ENCODE results near the gene NOS3. TPM values are rescaled to one million over a fixed set of nuclear protein-coding genes. Genes with fewer than 3 reads are reported as not detected.
A peak's percentile ranks its signal among the peaks of the same experiment; 100 is the strongest.

Gene NOS3
- polyA plus RNA-seq, 3 donors: 0.26 to 0.72 (median 0.39) TPM

- no peak overlapping the region for H3K27ac ChIP-seq (ENCODE audit: low read depth in 1 of 2, low read length in 2 of 2)
- peaks cover 26 to 44% of the 10 kb centered on the region in 2 donors for H3K36me3 Mint-ChIP-seq
- H3K4me3 ChIP-seq (replicated peaks in 1 of 3; ENCODE audit: low read depth in 2 of 3, low read length in 3 of 3): no peak overlapping the region
- peak overlapping the region in 1 of 7 donors; percentile 61 for H3K27ac Mint-ChIP-seq
- no peak overlapping the region for H2AFZ ChIP-seq (ENCODE audit: insufficient read depth, low read depth, low read length, poor library complexity, severe bottlenecking)
- no peaks in the 10 kb centered on the region for H3K27me3 ChIP-seq (ENCODE audit: control insufficient read depth in 2 of 2, insufficient read depth in 2 of 2, low read length in 2 of 2)
- peaks cover 70% of the 10 kb centered on the region for H4K20me1 ChIP-seq (ENCODE audit: insufficient read depth, low read length)
- no peaks in the 10 kb centered on the region for H3K9me3 ChIP-seq (replicated peaks in 1 of 2; ENCODE audit: control insufficient read depth in 1 of 2, insufficient read depth in 1 of 2, low read length in 2 of 2)
- H3K4me1 ChIP-seq (ENCODE audit: control insufficient read depth in 1 of 2, insufficient read depth in 2 of 2, low read length in 2 of 2): peaks cover 30 to 36% of the 10 kb centered on the region in 2 donors
- H3K9ac ChIP-seq (ENCODE audit: insufficient read depth, low read length, poor library complexity, severe bottlenecking): no peak overlapping the region
- 96% methylated on average over 7 of the region's 11 CpGs for WGBS (ENCODE audit: insufficient coverage)
- no peak overlapping the region for H3K4me2 ChIP-seq (replicated peaks; ENCODE audit: extremely low read depth, low read length, poor library complexity, severe bottlenecking)
- peaks cover 0 to 1% (median 0%) of the 10 kb centered on the region in 3 donors for H3K27me3 Mint-ChIP-seq (ENCODE audit: low read depth in 3 of 3)
- no peak for DNase-seq
- H3K4me1 Mint-ChIP-seq: peaks cover 29% of the 10 kb centered on the region
- TF ChIP-seq, protein P1, sequence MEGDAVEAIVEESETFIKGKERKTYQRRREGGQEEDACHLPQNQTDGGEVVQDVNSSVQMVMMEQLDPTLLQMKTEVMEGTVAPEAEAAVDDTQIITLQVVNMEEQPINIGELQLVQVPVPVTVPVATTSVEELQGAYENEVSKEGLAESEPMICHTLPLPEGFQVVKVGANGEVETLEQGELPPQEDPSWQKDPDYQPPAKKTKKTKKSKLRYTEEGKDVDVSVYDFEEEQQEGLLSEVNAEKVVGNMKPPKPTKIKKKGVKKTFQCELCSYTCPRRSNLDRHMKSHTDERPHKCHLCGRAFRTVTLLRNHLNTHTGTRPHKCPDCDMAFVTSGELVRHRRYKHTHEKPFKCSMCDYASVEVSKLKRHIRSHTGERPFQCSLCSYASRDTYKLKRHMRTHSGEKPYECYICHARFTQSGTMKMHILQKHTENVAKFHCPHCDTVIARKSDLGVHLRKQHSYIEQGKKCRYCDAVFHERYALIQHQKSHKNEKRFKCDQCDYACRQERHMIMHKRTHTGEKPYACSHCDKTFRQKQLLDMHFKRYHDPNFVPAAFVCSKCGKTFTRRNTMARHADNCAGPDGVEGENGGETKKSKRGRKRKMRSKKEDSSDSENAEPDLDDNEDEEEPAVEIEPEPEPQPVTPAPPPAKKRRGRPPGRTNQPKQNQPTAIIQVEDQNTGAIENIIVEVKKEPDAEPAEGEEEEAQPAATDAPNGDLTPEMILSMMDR (IDR thresholded peaks at IDR 0.05): no peak
- H3K9me3 Mint-ChIP-seq: no peaks in the 10 kb centered on the region
- H3K79me2 ChIP-seq (ENCODE audit: insufficient read depth, low read length): peaks cover 34% of the 10 kb centered on the region
- intact Hi-C loops (cut with micrococcal nuclease): no loop called here
- H3K36me3 ChIP-seq (replicated peaks in 1 of 2; ENCODE audit: control insufficient read depth in 1 of 2, insufficient read depth in 2 of 2, low read length in 2 of 2): peaks cover 38 to 51% of the 10 kb centered on the region in 2 donors
- no peak overlapping the region for H3K4me3 Mint-ChIP-seq
Measured at GRCh38 chr7:151062111-151062398, 71.2 kb downstream of the NOS3 start.

DNA sequence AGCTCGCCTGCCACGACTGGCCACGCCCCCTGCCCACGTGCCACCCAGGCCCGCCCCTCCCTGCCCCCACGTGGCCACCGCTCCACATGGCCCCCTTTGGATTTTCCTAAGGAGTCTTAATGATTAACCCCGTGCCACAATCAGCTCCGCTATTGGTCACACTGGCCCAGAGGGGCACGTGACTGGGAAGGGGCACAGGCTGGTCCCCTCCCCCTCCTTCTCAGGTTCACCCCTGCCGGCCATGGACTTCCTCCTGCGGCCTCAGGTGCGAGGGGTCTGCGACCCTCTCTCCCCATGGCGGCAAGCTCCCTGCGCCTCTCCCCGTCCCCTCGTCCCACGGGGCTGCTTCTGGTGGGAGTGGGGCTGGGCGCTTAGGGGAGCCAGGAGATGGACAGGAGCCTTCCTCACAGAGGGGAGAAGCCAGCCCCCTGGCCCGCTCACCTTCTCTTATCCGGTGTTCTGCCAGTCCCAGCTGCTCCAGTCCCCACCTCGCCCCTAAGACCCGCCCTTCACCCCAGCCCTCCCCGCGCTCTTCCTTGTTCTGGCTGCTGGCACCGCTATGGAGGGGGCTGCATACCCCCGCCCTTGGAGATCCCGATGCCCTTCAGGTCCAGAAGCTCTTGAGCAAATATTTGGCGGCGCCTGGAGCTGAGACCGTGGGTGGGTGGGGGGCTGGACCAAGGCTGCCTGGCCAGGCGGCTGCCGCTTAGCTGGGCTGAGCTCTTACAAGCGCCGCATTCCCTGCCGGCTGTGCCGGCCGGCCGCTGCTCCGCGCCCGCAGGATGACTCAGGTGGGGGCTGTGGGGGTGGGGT lies 71.8 kb downstream of the NOS3 start:
- peaks cover 75% of the 10 kb centered on the region for H4K20me1 ChIP-seq (ENCODE audit: insufficient read depth, low read length)
- H2AFZ ChIP-seq (ENCODE audit: insufficient read depth, low read depth, low read length, poor library complexity, severe bottlenecking): no peak overlapping the region
- no peaks in the 10 kb centered on the region for H3K27me3 ChIP-seq (ENCODE audit: control insufficient read depth in 2 of 2, insufficient read depth in 2 of 2, low read length in 2 of 2)
- H3K9me3 Mint-ChIP-seq: no peaks in the 10 kb centered on the region
- H3K4me3 Mint-ChIP-seq: no peak overlapping the region
- peaks cover 43 to 57% of the 10 kb centered on the region in 2 donors for H3K36me3 ChIP-seq (replicated peaks in 1 of 2; ENCODE audit: control insufficient read depth in 1 of 2, insufficient read depth in 2 of 2, low read length in 2 of 2)
- no peak overlapping the region for H3K27ac Mint-ChIP-seq
- H3K4me3 ChIP-seq (replicated peaks in 1 of 3; ENCODE audit: low read depth in 2 of 3, low read length in 3 of 3): no peak overlapping the region
- peaks cover 25% of the 10 kb centered on the region for H3K4me1 Mint-ChIP-seq
- H3K36me3 Mint-ChIP-seq: peaks cover 30 to 50% of the 10 kb centered on the region in 2 donors
- H3K9ac ChIP-seq (ENCODE audit: insufficient read depth, low read length, poor library complexity, severe bottlenecking): no peak overlapping the region
- peaks cover 29% of the 10 kb centered on the region for H3K79me2 ChIP-seq (ENCODE audit: insufficient read depth, low read length)
- peaks cover 25 to 30% of the 10 kb centered on the region in 2 donors for H3K4me1 ChIP-seq (ENCODE audit: control insufficient read depth in 1 of 2, insufficient read depth in 2 of 2, low read length in 2 of 2)
- H3K9me3 ChIP-seq (replicated peaks in 1 of 2; ENCODE audit: control insufficient read depth in 1 of 2, insufficient read depth in 1 of 2, low read length in 2 of 2): no peaks in the 10 kb centered on the region
- no peaks in the 10 kb centered on the region for H3K27me3 Mint-ChIP-seq (ENCODE audit: low read depth in 3 of 3)
- no peak overlapping the region for H3K27ac ChIP-seq (ENCODE audit: low read depth in 1 of 2, low read length in 2 of 2)
- 91% methylated on average over 18 of the region's 43 CpGs for WGBS (ENCODE audit: insufficient coverage)
- TF ChIP-seq, protein P1 (IDR thresholded peaks at IDR 0.05): no peak
- DNase-seq: no peak
- intact Hi-C loops (cut with micrococcal nuclease): no loop called here
- no peak overlapping the region for H3K4me2 ChIP-seq (replicated peaks; ENCODE audit: extremely low read depth, low read length, poor library complexity, severe bottlenecking)

Measured in CD14-positive monocyte (primary cell).